ENCODE results near the gene SBK2. TPM values are rescaled to one million over a fixed set of nuclear protein-coding genes. Genes with fewer than 3 reads are reported as not detected.

SBK2 gene
- polyA plus RNA-seq, 1 donor from 2014 or later = not detected

- Histone ChIP-seq H3K79me2 (replicated peaks; ENCODE audit: insufficient read depth, low read length) (no peaks in the 10 kb centered on the region), H3K9me2 (ENCODE audit: insufficient read depth, low read length) (no peaks in the 10 kb centered on the region), H3K27ac (ENCODE audit: low read length) (peak overlapping the region; percentile 35), H3K4me2 (ENCODE audit: low read length) (no peak overlapping the region), H3F3A (ENCODE audit: insufficient read depth, low read length, poor library complexity, severe bottlenecking) (no peaks in the 10 kb centered on the region), H3K4me3 (ENCODE audit: low read length) (peak overlapping the region; percentile 61), H2AFZ (ENCODE audit: low read depth, low read length) (no peak overlapping the region), H3K9me3 (ENCODE audit: low read length) (no peaks in the 10 kb centered on the region), H3K9ac (ENCODE audit: low read length) (no peak overlapping the region), H4K20me1 (ENCODE audit: insufficient read depth) (no peaks in the 10 kb centered on the region), H3K36me3 (ENCODE audit: insufficient read depth, low read length) (no peaks in the 10 kb centered on the region), H3K27me3 (ENCODE audit: insufficient read depth, low read depth, low read length) (no peaks in the 10 kb centered on the region)
- peak; percentile 6 for TF ChIP-seq REST (IDR thresholded peaks at IDR 0.05; ENCODE audit: borderline replicate concordance)
- no peak for TF ChIP-seq TAF1 (IDR thresholded peaks at IDR 0.05; ENCODE audit: low read depth)
- peak; percentile 22 for TF ChIP-seq EP300 (conservative IDR thresholded peaks at IDR 0.05; ENCODE audit: poor library complexity, severe bottlenecking)
- peak; percentile 83 for TF ChIP-seq RAD21 (conservative IDR thresholded peaks at IDR 0.05)
- no peak for TF ChIP-seq EZH2 (IDR thresholded peaks at IDR 0.05; ENCODE audit: borderline replicate concordance, insufficient read depth, low read length, poor library complexity, severe bottlenecking)
- TF ChIP-seq SMC3 (conservative IDR thresholded peaks at IDR 0.05; ENCODE audit: poor library complexity) = peak; percentile 80
- peak; percentile 16 for TF ChIP-seq POLR2AphosphoS5 (IDR thresholded peaks at IDR 0.05)
- peak; percentile 22 for TF ChIP-seq MXI1 (conservative IDR thresholded peaks at IDR 0.05; ENCODE audit: poor library complexity, severe bottlenecking)
- TF ChIP-seq, protein P1, sequence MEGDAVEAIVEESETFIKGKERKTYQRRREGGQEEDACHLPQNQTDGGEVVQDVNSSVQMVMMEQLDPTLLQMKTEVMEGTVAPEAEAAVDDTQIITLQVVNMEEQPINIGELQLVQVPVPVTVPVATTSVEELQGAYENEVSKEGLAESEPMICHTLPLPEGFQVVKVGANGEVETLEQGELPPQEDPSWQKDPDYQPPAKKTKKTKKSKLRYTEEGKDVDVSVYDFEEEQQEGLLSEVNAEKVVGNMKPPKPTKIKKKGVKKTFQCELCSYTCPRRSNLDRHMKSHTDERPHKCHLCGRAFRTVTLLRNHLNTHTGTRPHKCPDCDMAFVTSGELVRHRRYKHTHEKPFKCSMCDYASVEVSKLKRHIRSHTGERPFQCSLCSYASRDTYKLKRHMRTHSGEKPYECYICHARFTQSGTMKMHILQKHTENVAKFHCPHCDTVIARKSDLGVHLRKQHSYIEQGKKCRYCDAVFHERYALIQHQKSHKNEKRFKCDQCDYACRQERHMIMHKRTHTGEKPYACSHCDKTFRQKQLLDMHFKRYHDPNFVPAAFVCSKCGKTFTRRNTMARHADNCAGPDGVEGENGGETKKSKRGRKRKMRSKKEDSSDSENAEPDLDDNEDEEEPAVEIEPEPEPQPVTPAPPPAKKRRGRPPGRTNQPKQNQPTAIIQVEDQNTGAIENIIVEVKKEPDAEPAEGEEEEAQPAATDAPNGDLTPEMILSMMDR (IDR thresholded peaks at IDR 0.05; ENCODE audit: poor library complexity, severe bottlenecking) = peak; percentile 89
These were observed 33.3 kb downstream of the SBK2 start for GRCh38 chr19:55503502-55504251.

- Histone ChIP-seq H2AFZ (ENCODE audit: low read depth, low read length) (no peak overlapping the region), H3K36me3 (ENCODE audit: insufficient read depth, low read length) (no peaks in the 10 kb centered on the region), H3K9me2 (ENCODE audit: insufficient read depth, low read length) (no peaks in the 10 kb centered on the region), H3K9ac (ENCODE audit: low read length) (no peak overlapping the region), H3K27ac (ENCODE audit: low read length) (no peak overlapping the region), H3K4me2 (ENCODE audit: low read length) (no peak overlapping the region), H3K9me3 (ENCODE audit: low read length) (no peaks in the 10 kb centered on the region), H3K4me3 (ENCODE audit: low read length) (no peak overlapping the region), H3K27me3 (ENCODE audit: insufficient read depth, low read depth, low read length) (no peaks in the 10 kb centered on the region), H3F3A (ENCODE audit: insufficient read depth, low read length, poor library complexity, severe bottlenecking) (no peaks in the 10 kb centered on the region), H3K79me2 (replicated peaks; ENCODE audit: insufficient read depth, low read length) (no peaks in the 10 kb centered on the region), H4K20me1 (ENCODE audit: insufficient read depth) (no peaks in the 10 kb centered on the region)
- TF ChIP-seq SMC3 (conservative IDR thresholded peaks at IDR 0.05; ENCODE audit: poor library complexity) = no peak
- no peak for TF ChIP-seq TAF1 (IDR thresholded peaks at IDR 0.05; ENCODE audit: low read depth)
- no peak for TF ChIP-seq POLR2AphosphoS5 (IDR thresholded peaks at IDR 0.05)
- TF ChIP-seq EP300 (conservative IDR thresholded peaks at IDR 0.05; ENCODE audit: poor library complexity, severe bottlenecking) = no peak
- TF ChIP-seq, protein P1 (IDR thresholded peaks at IDR 0.05; ENCODE audit: poor library complexity, severe bottlenecking) = no peak
- TF ChIP-seq EZH2 (IDR thresholded peaks at IDR 0.05; ENCODE audit: borderline replicate concordance, insufficient read depth, low read length, poor library complexity, severe bottlenecking) = no peak
- no peak for TF ChIP-seq MXI1 (conservative IDR thresholded peaks at IDR 0.05; ENCODE audit: poor library complexity, severe bottlenecking)
- TF ChIP-seq REST (IDR thresholded peaks at IDR 0.05; ENCODE audit: borderline replicate concordance) = no peak
- no peak for TF ChIP-seq RAD21 (conservative IDR thresholded peaks at IDR 0.05)
These were observed 33.8 kb downstream of the SBK2 start for GRCh38 chr19:55503157-55503501.
